HepG2 (cell line): ENCODE results near the gene NME9.

Experiments
- GABPA ChIP-seq, 2 experiments: IDR thresholded peaks; 2 replicates each; pipeline ENCODE4 v1.6.1; 2011 to 2016; ENCODE audit warnings: low read depth in 2 of 2, low read length in 1 of 2, missing biosample characterization in 1 of 2, missing genetic modification characterization in 1 of 2
- RAD51 ChIP-seq: fragments of 450-650 bp; IDR thresholded peaks from 2 replicates; pipeline ENCODE4 v1.6.1; 2016; ENCODE audit warnings: borderline replicate concordance
- RARA ChIP-seq: IDR thresholded peaks from 2 replicates; pipeline ENCODE4 v1.6.1; 2016; ENCODE audit warnings: missing genetic modification reagents, missing compliant biosample characterization
- SIN3A ChIP-seq: IDR thresholded peaks from 2 replicates; pipeline ENCODE4 v1.6.1; 2011; ENCODE audit warnings: low read depth, mild to moderate bottlenecking, control low read depth, low read length, borderline replicate concordance
- U2AF2 ChIP-seq: fragments of 200-400 bp; formaldehyde crosslinking; IDR thresholded peaks from 2 replicates; pipeline ENCODE4 v1.6.1; 2017; ENCODE audit warnings: low read depth, mild to moderate bottlenecking, low read length
- YY1 ChIP-seq: IDR thresholded peaks from 2 replicates; pipeline ENCODE4 v1.6.1; 2011; ENCODE audit warnings: low read length, low read depth, moderate library complexity, mild to moderate bottlenecking; ENCODE audit not compliant: insufficient read depth, insufficient replicate concordance
- ZNF558 ChIP-seq: sonication (generic); formaldehyde crosslinking; IDR thresholded peaks from 2 replicates; pipeline ENCODE4 v1.9.0; 2022; ENCODE audit warnings: mild to moderate bottlenecking, missing genetic modification reagents, borderline replicate concordance
- ZNF660 ChIP-seq: sonication (generic); formaldehyde crosslinking; IDR thresholded peaks from 2 replicates; pipeline ENCODE4 v1.5.1; 2020; ENCODE audit warnings: mild to moderate bottlenecking, low read depth, missing genetic modification reagents, borderline replicate concordance
- ZSCAN9 ChIP-seq: IDR thresholded peaks from 2 replicates; pipeline ENCODE4 v1.6.1; 2016; ENCODE audit warnings: borderline replicate concordance
- TF ChIP-seq, protein P1 (sequence below): fragments of 450-650 bp; IDR thresholded peaks from 2 replicates; pipeline ENCODE4 v1.6.1; 2017; ENCODE audit warnings: mild to moderate bottlenecking
- TF ChIP-seq, protein P2 (sequence below): IDR thresholded peaks from 2 replicates; pipeline ENCODE4 v1.6.1; 2016; ENCODE audit warnings: control low read depth
- TF ChIP-seq, protein P3 (sequence below): sonication (generic); formaldehyde crosslinking; IDR thresholded peaks from 2 replicates; pipeline ENCODE4 v1.5.0; 2020; ENCODE audit warnings: mild to moderate bottlenecking, missing genetic modification reagents, moderate library complexity

DNA sequence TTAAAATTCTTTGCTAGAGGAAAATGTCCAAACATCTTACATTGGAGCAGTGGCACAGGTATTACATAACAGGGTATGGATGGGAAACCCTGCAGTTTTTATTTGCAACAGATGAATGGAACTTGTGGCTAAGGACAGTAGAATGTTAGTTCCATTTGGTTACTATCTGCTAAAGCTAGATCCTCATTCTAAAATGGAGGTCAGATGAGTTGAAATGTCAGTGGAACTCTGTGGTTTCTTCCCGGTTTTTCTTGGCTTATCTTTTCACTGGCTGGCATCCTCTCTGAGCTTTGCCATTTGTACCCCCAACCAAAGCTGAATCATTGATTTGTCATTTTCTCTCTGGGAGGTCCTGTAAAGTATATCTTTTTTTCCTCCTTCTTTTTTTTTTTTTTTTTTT, 73.6 kb downstream of the NME9 start:
- no peak for TF ChIP-seq U2AF2
- TF ChIP-seq YY1, result no peak
- TF ChIP-seq SIN3A, result no peak
- TF ChIP-seq GABPA (IDR thresholded peaks at IDR 0.05; ENCODE audit: low read depth, low read length), result no peak
- TF ChIP-seq GABPA (CRISPR knock-in tag; IDR thresholded peaks at IDR 0.05; ENCODE audit: low read depth), result no peak
- no peak for TF ChIP-seq ZNF558 (CRISPR knock-in tag)
- TF ChIP-seq, protein P1, sequence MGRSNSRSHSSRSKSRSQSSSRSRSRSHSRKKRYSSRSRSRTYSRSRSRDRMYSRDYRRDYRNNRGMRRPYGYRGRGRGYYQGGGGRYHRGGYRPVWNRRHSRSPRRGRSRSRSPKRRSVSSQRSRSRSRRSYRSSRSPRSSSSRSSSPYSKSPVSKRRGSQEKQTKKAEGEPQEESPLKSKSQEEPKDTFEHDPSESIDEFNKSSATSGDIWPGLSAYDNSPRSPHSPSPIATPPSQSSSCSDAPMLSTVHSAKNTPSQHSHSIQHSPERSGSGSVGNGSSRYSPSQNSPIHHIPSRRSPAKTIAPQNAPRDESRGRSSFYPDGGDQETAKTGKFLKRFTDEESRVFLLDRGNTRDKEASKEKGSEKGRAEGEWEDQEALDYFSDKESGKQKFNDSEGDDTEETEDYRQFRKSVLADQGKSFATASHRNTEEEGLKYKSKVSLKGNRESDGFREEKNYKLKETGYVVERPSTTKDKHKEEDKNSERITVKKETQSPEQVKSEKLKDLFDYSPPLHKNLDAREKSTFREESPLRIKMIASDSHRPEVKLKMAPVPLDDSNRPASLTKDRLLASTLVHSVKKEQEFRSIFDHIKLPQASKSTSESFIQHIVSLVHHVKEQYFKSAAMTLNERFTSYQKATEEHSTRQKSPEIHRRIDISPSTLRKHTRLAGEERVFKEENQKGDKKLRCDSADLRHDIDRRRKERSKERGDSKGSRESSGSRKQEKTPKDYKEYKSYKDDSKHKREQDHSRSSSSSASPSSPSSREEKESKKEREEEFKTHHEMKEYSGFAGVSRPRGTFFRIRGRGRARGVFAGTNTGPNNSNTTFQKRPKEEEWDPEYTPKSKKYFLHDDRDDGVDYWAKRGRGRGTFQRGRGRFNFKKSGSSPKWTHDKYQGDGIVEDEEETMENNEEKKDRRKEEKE, result no peak
- TF ChIP-seq, protein P2, sequence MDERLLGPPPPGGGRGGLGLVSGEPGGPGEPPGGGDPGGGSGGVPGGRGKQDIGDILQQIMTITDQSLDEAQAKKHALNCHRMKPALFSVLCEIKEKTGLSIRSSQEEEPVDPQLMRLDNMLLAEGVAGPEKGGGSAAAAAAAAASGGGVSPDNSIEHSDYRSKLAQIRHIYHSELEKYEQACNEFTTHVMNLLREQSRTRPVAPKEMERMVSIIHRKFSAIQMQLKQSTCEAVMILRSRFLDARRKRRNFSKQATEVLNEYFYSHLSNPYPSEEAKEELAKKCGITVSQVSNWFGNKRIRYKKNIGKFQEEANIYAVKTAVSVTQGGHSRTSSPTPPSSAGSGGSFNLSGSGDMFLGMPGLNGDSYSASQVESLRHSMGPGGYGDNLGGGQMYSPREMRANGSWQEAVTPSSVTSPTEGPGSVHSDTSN (CRISPR knock-in tag), result no peak
- TF ChIP-seq, protein P3, sequence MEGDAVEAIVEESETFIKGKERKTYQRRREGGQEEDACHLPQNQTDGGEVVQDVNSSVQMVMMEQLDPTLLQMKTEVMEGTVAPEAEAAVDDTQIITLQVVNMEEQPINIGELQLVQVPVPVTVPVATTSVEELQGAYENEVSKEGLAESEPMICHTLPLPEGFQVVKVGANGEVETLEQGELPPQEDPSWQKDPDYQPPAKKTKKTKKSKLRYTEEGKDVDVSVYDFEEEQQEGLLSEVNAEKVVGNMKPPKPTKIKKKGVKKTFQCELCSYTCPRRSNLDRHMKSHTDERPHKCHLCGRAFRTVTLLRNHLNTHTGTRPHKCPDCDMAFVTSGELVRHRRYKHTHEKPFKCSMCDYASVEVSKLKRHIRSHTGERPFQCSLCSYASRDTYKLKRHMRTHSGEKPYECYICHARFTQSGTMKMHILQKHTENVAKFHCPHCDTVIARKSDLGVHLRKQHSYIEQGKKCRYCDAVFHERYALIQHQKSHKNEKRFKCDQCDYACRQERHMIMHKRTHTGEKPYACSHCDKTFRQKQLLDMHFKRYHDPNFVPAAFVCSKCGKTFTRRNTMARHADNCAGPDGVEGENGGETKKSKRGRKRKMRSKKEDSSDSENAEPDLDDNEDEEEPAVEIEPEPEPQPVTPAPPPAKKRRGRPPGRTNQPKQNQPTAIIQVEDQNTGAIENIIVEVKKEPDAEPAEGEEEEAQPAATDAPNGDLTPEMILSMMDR, result no peak
- TF ChIP-seq ZNF660 (CRISPR knock-in tag), result no peak
- no peak for TF ChIP-seq RAD51
- no peak for TF ChIP-seq RARA (CRISPR knock-in tag)
- TF ChIP-seq ZSCAN9 (CRISPR knock-in tag), result no peak
